DND-41 (cell line): ENCODE results near the gene PDIA4.
A peak's percentile ranks its signal among the peaks of the same experiment; 100 is the strongest.
"Not testable (repeated sequence)": the region's sequence is repeated elsewhere in the genome, so short reads cannot be mapped to it uniquely, and the experiment has no call there.

Experiments used
- ATAC-seq: fragments of 200-7000 bp; cut with Tn5 transposase; 3 replicates; pipeline ENCODE4 v1.9.1; 2021; ENCODE audit warnings: low read depth; ENCODE audit not compliant: insufficient read depth
- DNase-seq: peaks from one replicate; pipeline ENCODE4 v3.0.0-alpha.2; 2020
- H2AFZ ChIP-seq: 2 replicates; pipeline ENCODE4 v1.6.0; 2012; ENCODE audit warnings: low read depth, low read length
- H3K27ac ChIP-seq: 2 replicates; pipeline ENCODE4 v1.5.1; 2012; ENCODE audit warnings: low read length, inconsistent platforms
- H3K27me3 ChIP-seq: fragments of 200-600 bp; sonication (generic); 2 replicates; pipeline ENCODE4 v1.6.0; 2012; ENCODE audit warnings: low read length, mild to moderate bottlenecking, inconsistent platforms; ENCODE audit not compliant: insufficient read depth, poor library complexity
- H3K36me3 ChIP-seq: 2 replicates; pipeline ENCODE4 v1.5.1; 2012; ENCODE audit warnings: low read length, inconsistent platforms; ENCODE audit not compliant: insufficient read depth
- H3K4me1 ChIP-seq: 2 replicates; pipeline ENCODE4 v1.5.1; 2012; ENCODE audit warnings: mild to moderate bottlenecking, low read length; ENCODE audit not compliant: insufficient read depth
- H3K4me2 ChIP-seq: 2 replicates; pipeline ENCODE4 v1.6.0; 2012; ENCODE audit warnings: mild to moderate bottlenecking, moderate library complexity, low read length, inconsistent platforms; ENCODE audit not compliant: insufficient read depth
- H3K4me3 ChIP-seq, 2 experiments: fragments of 200-600 bp in 1 of 2; shearing (Covaris generic) in 1 of 2; 2 replicates each; pipeline ENCODE4 v1.5.1; 2012 to 2016; ENCODE audit warnings: inconsistent platforms in 2 of 2, low read length in 2 of 2, mild to moderate bottlenecking in 2 of 2, low read depth in 1 of 2, moderate library complexity in 1 of 2
- H3K79me2 ChIP-seq: 2 replicates; pipeline ENCODE4 v1.6.0; 2012; ENCODE audit warnings: low read length, inconsistent platforms; ENCODE audit not compliant: insufficient read depth
- H3K9ac ChIP-seq: 2 replicates; pipeline ENCODE4 v1.6.0; 2012; ENCODE audit warnings: low read depth, mild to moderate bottlenecking, inconsistent platforms, low read length, moderate library complexity
- H3K9me3 ChIP-seq: 2 replicates; pipeline ENCODE4 v1.5.1; 2012; ENCODE audit warnings: low read length, moderate library complexity, mild to moderate bottlenecking, inconsistent platforms; ENCODE audit not compliant: insufficient read depth, severe bottlenecking
- H4K20me1 ChIP-seq: 2 replicates; pipeline ENCODE4 v1.6.0; 2012; ENCODE audit warnings: low read length; ENCODE audit not compliant: insufficient read depth
- EZH2 ChIP-seq: IDR thresholded peaks from 3 replicates; pipeline ENCODE4 v1.6.1; 2012; ENCODE audit warnings: borderline replicate concordance, low read depth, mild to moderate bottlenecking, moderate library complexity, low read length, inconsistent platforms; ENCODE audit not compliant: severe bottlenecking
- TF ChIP-seq, protein P1 (sequence below): IDR thresholded peaks from 2 replicates; pipeline ENCODE4 v1.5.1; 2012; ENCODE audit warnings: borderline replicate concordance, low read length, moderate library complexity, mild to moderate bottlenecking; ENCODE audit not compliant: poor library complexity, severe bottlenecking; ENCODE audit errors: extremely low read depth

The PDIA4 gene

DNA sequence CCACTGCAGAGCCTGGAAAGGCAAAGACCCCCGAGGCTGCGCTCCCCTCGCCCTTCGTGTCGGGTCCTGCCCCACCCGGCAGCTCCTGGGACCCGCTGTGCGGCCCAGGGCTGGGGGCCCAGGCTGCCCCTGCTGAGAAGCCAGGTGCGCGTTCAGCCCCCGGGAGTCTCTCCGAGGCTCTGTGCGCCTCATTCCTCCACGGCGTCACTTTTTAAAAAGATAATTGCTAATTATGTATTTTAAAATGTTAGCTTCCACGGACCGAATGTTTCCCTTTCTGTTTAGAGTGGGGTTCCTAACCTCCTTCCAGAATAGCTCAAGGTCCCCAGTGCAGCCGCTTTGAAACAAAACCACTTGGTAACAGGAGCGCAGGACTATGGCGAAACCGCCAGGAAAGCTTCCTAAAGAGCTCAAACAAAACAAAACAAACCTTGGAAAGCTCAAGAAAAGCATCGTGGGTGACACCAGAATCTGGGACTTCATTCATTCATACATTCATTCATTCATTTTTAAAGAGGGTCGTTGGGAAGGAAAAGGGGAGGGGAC, 45.6 kb downstream of the PDIA4 start:
- Histone ChIP-seq H3K9ac (peak overlapping the region; percentile 44), H4K20me1 (no peaks in the 10 kb centered on the region), H3K4me2 (peak overlapping the region; percentile 93)

DNA sequence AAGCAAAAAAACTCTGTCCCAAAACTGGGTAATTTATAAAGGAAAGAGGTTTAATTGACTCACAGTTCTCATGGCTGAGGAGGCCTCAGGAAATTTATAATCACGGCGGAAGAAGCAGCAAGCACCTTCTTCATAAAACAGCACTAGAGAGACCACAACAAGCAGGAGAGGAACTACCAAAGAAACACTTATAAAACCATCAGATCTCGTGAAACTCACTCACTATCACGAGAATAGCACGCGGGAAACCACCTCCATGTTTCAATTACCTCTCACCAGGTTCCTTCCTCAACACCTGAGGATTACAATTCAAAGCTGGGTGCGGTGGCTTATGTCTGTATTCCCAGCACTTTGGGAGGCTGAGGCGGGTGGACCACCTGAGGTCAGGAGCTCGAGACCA, 48.5 kb downstream of the PDIA4 start:
- no peak overlapping the region for H3K4me2 ChIP-seq
- no peaks in the 10 kb centered on the region for H3K9me3 ChIP-seq
- H3K79me2 ChIP-seq = no peaks in the 10 kb centered on the region
- no peaks in the 10 kb centered on the region for H3K36me3 ChIP-seq
- no peak overlapping the region for H3K4me3 ChIP-seq
- H3K4me1 ChIP-seq = peaks cover 26% of the 10 kb centered on the region
- no peak overlapping the region for H2AFZ ChIP-seq
- H3K9ac ChIP-seq = no peak overlapping the region
- H3K27ac ChIP-seq = no peak overlapping the region
- no peaks in the 10 kb centered on the region for H4K20me1 ChIP-seq
- no peak for ATAC-seq
- TF ChIP-seq, protein P1, sequence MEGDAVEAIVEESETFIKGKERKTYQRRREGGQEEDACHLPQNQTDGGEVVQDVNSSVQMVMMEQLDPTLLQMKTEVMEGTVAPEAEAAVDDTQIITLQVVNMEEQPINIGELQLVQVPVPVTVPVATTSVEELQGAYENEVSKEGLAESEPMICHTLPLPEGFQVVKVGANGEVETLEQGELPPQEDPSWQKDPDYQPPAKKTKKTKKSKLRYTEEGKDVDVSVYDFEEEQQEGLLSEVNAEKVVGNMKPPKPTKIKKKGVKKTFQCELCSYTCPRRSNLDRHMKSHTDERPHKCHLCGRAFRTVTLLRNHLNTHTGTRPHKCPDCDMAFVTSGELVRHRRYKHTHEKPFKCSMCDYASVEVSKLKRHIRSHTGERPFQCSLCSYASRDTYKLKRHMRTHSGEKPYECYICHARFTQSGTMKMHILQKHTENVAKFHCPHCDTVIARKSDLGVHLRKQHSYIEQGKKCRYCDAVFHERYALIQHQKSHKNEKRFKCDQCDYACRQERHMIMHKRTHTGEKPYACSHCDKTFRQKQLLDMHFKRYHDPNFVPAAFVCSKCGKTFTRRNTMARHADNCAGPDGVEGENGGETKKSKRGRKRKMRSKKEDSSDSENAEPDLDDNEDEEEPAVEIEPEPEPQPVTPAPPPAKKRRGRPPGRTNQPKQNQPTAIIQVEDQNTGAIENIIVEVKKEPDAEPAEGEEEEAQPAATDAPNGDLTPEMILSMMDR = no peak
- no peak for TF ChIP-seq EZH2
- H3K27me3 ChIP-seq = peaks cover 21% of the 10 kb centered on the region
- DNase-seq = no peak

More for the DNA sequence above, 45.6 kb downstream of the PDIA4 start:
- Histone ChIP-seq H3K4me3 (peak overlapping the region; percentile 80 to 84), H3K79me2 (no peaks in the 10 kb centered on the region), H3K27me3 (peaks cover 21% of the 10 kb centered on the region), H3K9me3 (no peaks in the 10 kb centered on the region), H2AFZ (peak overlapping the region; percentile 71), H3K27ac (no peak overlapping the region), H3K36me3 (no peaks in the 10 kb centered on the region), H3K4me1 (peaks cover 50% of the 10 kb centered on the region)
- ATAC-seq (peak; percentile 41; the same call in 2 of the 3 replicates), DNase-seq (peak; percentile 40)
- TF ChIP-seq, protein P1 = no peak
- no peak for TF ChIP-seq EZH2

DNA sequence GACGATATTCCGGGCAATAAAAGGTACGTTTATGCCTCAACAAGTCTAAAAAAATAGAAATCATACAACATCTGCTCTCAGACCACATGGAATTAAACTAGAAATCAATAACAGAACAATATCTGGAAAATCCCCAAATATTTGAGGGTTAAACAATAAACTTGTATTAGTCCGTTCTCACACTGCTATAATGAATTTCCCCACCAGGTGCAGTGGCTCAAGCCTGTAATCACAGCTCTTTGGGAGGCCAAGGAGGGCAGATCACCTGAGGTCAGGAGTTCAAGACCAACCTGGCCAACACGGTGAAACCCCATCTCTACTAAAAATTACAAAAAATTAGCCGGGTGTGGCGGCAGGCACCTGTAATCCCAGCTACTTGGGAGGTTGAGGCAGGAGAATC, 49.2 kb downstream of the PDIA4 start:
- not testable (repeated sequence) for H3K27ac ChIP-seq, ATAC-seq, H2AFZ ChIP-seq, H3K36me3 ChIP-seq, H3K4me3 ChIP-seq, H3K9ac ChIP-seq, H3K9me3 ChIP-seq, DNase-seq, H3K4me2 ChIP-seq, H4K20me1 ChIP-seq, H3K79me2 ChIP-seq
- Histone ChIP-seq H3K27me3 (peaks cover 21% of the 10 kb centered on the region), H3K4me1 (peaks cover 19% of the 10 kb centered on the region)

DNA sequence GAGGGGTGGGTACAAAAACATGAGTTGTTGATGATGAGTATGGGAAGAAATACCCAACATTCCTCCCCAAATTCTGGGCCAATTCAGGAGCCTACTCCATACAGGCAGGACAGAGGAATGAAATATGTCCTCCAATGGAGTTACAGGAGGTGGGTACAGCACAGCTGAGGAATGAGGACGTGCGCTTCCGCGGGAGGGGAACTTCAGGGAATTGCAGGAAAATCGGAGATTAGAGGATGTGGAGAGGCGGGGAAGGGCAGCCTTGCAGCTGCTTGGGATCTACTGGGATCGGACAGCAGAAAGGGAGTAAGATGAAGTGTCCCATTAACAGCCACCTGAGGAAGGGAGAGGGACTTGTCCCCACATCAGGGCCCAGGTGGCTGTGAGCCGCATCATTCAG, 50.2 kb downstream of the PDIA4 start:
- Histone ChIP-seq H2AFZ (no peak overlapping the region), H3K4me3 (no peak overlapping the region), H3K4me1 (peaks cover 11% of the 10 kb centered on the region)

More for the DNA sequence above, 50.2 kb downstream of the PDIA4 start:
- Histone ChIP-seq H3K9me3 (no peaks in the 10 kb centered on the region), H3K27me3 (peaks cover 21% of the 10 kb centered on the region), H3K9ac (no peak overlapping the region), H4K20me1 (no peaks in the 10 kb centered on the region), H3K36me3 (no peaks in the 10 kb centered on the region), H3K79me2 (no peaks in the 10 kb centered on the region), H3K4me2 (no peak overlapping the region), H3K27ac (no peak overlapping the region)
- ATAC-seq (no peak), DNase-seq (no peak)
- TF ChIP-seq, protein P1 = no peak
- no peak for TF ChIP-seq EZH2
